T-helper 17 cell (primary cell): ENCODE data around the gene KLHL6. TPM values are rescaled to one million over a fixed set of nuclear protein-coding genes. Genes with fewer than 3 reads are reported as not detected.
"Not testable (repeated sequence)": the region's sequence is repeated elsewhere in the genome, so short reads cannot be mapped to it uniquely, and the experiment has no call there.

Experiments
- ATAC-seq: fragments of 150-1000 bp; cut with Tn5 transposase; 2 replicates; pipeline ENCODE4 v1.10.0; 2021; ENCODE audit warnings: mild to moderate bottlenecking, moderate library complexity
- DNase-seq, 3 donors: peaks; one replicate each; pipeline versions ENCODE4 v3.0.0 to v3.0.0-alpha.2; 2020 to 2021
- H3K9me3 ChIP-seq: one replicate; pipeline ENCODE4 v1.7.0; 2013; ENCODE audit warnings: low read length, mild to moderate bottlenecking; ENCODE audit not compliant: control insufficient read depth, poor library complexity, severe bottlenecking
- H3K27ac Mint-ChIP-seq: one replicate; pipeline ENCODE4 v1.8.0; 2022; ENCODE audit warnings: mild to moderate bottlenecking, moderate library complexity, mixed read lengths
- H3K27me3 Mint-ChIP-seq: one replicate; pipeline ENCODE4 v1.8.0; 2022; ENCODE audit warnings: mixed read lengths
- H3K36me3 Mint-ChIP-seq: one replicate; pipeline ENCODE4 v1.8.0; 2022; ENCODE audit warnings: low read depth, mixed read lengths
- H3K4me1 Mint-ChIP-seq: one replicate; pipeline ENCODE4 v1.8.0; 2022; ENCODE audit warnings: mild to moderate bottlenecking, mixed read lengths
- H3K4me3 Mint-ChIP-seq: one replicate; pipeline ENCODE4 v1.8.0; 2022; ENCODE audit warnings: mild to moderate bottlenecking, moderate library complexity, mixed read lengths
- total RNA-seq, 4 donors: library from RNA in 2 of 4; stranded (reverse) in 2 of 4; gene quantifications; one replicate each; pipeline ENCODE4 v1.2.3 and lab custom pipeline; 2022 to 2026

KLHL6 gene
- total RNA-seq, 2 donors from 2014 or later: 29.3 to 35.7 TPM

- Mint-ChIP-seq H3K27ac (peak overlapping the region; percentile 79), H3K36me3 (peaks cover 15% of the 10 kb centered on the region), H3K4me3 (no peak overlapping the region), H3K27me3 (no peaks in the 10 kb centered on the region), H3K4me1 (peaks cover 59% of the 10 kb centered on the region)
- H3K9me3 ChIP-seq: no peaks in the 10 kb centered on the region
- no peak for ATAC-seq
- no peak for DNase-seq
Observed at GRCh38 chr3:183536238-183536880, 19.1 kb downstream of the KLHL6 start.

- peaks cover 55% of the 10 kb centered on the region for H3K4me1 Mint-ChIP-seq
- H3K9me3 ChIP-seq: no peaks in the 10 kb centered on the region
- no peaks in the 10 kb centered on the region for H3K27me3 Mint-ChIP-seq
- peak overlapping the region; percentile 3 for H3K4me3 Mint-ChIP-seq
- H3K27ac Mint-ChIP-seq: peak overlapping the region; percentile 96
- ATAC-seq (no peak), DNase-seq (no peak)
- H3K36me3 Mint-ChIP-seq: peaks cover 15% of the 10 kb centered on the region
Observed at GRCh38 chr3:183534249-183534648, 21.3 kb downstream of the KLHL6 start.

DNA sequence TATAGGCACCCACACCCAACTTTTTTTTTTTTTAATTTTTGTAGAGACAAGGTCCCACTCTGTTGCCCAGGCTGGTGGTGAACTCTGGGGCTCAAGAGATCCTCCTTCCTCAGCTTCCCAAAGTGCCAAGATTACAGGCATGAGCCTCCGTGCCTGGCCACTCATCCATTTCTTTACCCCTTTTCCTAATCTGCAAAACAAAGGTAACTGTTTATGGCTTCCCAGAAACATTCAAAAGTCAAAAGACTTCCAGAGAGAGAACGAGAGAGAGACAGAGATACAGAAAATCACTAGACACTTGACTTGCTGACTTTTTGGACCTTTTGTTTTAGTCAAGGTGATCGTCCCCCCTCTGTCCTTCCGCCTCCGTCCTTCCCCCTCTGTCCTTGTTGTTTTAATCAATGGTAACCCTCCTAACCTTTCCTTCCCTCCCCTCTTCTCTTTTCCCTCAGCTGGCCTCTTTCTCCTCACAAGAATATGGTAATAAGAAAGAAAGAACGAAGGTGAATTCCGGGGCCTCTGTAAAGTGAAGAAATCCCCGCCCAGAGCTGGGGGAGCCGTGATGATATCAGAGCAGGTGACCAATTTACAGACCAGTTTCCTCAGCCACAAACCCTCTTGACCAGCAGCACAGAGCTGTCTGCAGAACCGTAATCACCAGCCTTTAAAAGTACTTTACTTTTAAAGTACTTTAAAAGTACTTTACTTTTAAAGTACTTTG is 21.9 kb downstream of the KLHL6 start:
- no peaks in the 10 kb centered on the region for H3K9me3 ChIP-seq
- DNase-seq (no peak), ATAC-seq (peak; percentile 74)
- Mint-ChIP-seq H3K4me1 (peaks cover 56% of the 10 kb centered on the region), H3K27ac (peak overlapping the region; percentile 96), H3K4me3 (peak overlapping the region; percentile 80), H3K27me3 (no peaks in the 10 kb centered on the region), H3K36me3 (peaks cover 15% of the 10 kb centered on the region)

DNA sequence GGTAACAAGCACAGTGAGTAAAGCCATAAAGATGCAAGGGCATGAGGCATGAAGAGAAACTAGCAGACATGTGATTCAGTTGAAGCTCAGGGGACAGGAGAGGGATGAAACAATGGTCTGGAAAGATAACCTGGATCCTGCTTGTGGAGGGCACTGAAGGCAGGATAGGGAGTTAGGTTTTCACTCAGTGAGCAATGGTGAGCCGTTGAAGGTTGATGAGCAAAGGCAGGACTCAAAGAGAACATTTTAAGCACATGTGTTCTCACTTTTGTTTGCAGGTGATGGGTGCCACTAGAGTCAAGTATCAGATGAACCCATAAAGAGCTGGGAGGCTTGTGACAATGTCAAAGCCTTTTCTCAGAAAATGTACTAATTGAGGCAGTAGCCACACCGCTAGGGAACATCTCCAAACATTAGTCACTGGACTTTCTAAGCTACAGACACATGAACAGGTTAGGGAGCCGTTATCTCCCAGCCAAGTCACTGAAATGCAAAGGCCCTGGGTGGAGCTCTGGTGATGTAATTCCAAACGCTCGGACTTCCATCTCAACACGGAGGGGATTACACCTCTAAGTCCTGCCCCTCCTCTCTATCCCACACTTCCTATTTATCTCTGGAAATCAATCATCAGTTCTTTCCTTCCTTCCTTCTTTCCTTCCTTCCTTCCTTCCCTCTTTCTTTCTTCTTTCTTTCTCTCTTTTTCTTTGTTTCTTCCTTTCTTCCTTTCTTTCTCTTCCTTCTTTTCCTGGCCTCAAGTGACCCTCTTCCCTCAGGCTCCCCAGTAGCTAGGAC is 22.7 kb downstream of the KLHL6 start:
- peak overlapping the region; percentile 96 for H3K27ac Mint-ChIP-seq
- H3K4me3 Mint-ChIP-seq: peak overlapping the region; percentile 80
- peaks cover 18% of the 10 kb centered on the region for H3K36me3 Mint-ChIP-seq
- peaks cover 55% of the 10 kb centered on the region for H3K4me1 Mint-ChIP-seq
- no peak for DNase-seq
- no peaks in the 10 kb centered on the region for H3K9me3 ChIP-seq
- H3K27me3 Mint-ChIP-seq: no peaks in the 10 kb centered on the region
- ATAC-seq: no peak

GRCh38 chr3:183529717-183530116 is 25.8 kb downstream of the KLHL6 start:
- Mint-ChIP-seq H3K27me3 (no peaks in the 10 kb centered on the region), H3K36me3 (peaks cover 16% of the 10 kb centered on the region), H3K4me1 (peaks cover 52% of the 10 kb centered on the region), H3K27ac (no peak overlapping the region), H3K4me3 (no peak overlapping the region)
- ATAC-seq (no peak), DNase-seq (no peak)
- H3K9me3 ChIP-seq: no peaks in the 10 kb centered on the region

DNA sequence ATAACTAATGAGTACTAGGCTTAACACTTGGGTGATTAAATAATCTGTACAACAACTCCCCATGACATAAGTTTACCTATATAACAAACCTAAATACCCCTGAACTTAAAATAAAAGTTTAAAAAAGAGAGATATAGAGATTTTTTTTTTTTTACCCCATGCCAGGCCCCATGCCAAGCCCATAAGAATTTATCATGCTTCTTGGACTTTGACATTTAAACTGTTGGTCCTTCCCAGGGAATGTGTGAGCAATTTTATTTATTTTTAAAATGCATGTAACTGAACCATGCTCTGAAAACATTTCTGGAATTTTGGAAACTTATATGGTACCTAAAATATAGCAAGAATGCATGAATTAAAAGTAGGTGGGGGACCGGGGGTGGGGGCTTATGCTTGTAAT is 26.3 kb downstream of the KLHL6 start:
- ATAC-seq (no peak), DNase-seq (no peak)
- Mint-ChIP-seq H3K27ac (no peak overlapping the region), H3K4me3 (no peak overlapping the region), H3K36me3 (peaks cover 16% of the 10 kb centered on the region), H3K4me1 (peaks cover 50% of the 10 kb centered on the region), H3K27me3 (no peaks in the 10 kb centered on the region)
- H3K9me3 ChIP-seq: no peaks in the 10 kb centered on the region

- peak overlapping the region; percentile 6 for H3K4me3 Mint-ChIP-seq
- not testable (repeated sequence) for ATAC-seq, H3K9me3 ChIP-seq, H3K27me3 Mint-ChIP-seq, DNase-seq
- H3K4me1 Mint-ChIP-seq: peaks cover 48% of the 10 kb centered on the region
- peaks cover 16% of the 10 kb centered on the region for H3K36me3 Mint-ChIP-seq
- H3K27ac Mint-ChIP-seq: peak overlapping the region; percentile 83
Observed at GRCh38 chr3:183528758-183529157, 26.7 kb downstream of the KLHL6 start.

DNA sequence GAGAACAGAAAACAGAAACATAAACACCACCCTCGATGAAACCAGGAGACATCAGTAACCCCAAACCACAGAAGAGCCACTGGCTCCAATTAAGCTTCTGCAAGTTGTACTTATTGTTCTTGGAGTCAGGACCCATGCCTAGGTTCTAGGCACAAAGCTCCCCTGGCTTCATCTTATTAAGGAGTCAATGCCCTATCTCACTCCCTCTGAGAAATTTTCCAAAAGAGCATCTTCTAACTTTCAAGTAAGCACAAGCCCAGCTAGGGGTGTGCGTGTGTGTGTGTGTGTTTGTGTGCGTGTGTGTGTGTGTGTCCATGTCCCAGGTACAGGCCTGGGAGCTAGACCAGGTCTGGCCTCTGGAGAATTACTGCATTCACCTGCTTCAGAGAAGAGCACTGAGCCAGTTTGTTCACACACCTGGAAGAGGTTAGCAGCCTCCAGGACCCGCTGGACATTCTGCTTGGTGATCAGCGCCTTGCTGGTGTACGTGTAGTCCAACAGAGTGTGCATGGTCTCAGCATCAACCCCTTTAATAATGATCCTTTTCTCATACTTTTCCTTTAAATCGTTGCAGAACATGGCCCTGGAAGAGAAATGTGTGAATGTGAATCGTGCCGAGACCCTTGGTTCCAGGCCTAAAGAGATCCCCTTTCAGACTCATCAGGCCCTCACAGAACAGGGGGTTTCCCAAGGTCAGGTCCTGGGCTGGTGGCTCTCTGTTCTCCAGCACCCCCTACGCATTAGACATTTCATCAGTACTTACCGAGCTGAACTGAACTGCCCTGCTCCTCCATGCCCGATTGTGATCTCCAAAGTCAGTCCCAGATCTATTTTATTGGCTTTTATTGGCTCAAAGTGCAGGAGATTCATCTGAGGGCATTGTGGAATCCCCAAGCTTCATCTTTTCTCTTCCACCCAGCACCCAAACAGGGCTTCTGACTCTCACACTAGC is 27.8 kb downstream of the KLHL6 start:
- peak; percentile 52 for ATAC-seq

DNA sequence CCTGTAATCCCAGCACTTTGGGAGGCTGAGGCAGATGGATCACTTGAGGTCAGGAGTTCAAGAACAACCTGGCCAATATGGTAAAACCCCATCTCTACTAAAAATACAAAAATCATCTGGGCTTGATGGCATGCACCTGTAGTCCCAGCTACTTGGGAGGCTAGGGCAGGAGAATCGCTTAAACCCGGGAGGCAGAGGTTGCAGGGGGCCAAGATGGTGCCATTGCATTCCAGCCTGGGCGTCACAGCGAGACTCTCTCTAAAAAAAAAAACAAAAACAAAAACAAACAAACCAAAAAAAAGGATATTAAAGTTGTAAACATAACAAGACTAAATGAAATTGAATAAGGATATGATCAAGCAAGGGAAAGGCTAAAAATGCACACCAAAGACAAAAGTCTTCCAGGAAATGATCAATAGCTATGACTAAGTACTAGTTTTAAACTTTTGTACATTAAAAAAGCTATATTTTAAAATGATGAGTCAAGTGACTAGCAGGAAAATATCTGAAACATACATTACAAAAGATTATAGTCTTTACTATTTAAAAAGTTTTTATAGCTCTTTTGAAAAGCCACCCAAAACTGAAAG is 28.6 kb downstream of the KLHL6 start:
- DNase-seq (no peak), ATAC-seq (no peak)
- Mint-ChIP-seq H3K4me3 (no peak overlapping the region), H3K27me3 (no peaks in the 10 kb centered on the region), H3K4me1 (peaks cover 33% of the 10 kb centered on the region), H3K36me3 (peaks cover 10% of the 10 kb centered on the region), H3K27ac (peak overlapping the region; percentile 83)
- no peaks in the 10 kb centered on the region for H3K9me3 ChIP-seq

More for the DNA sequence above, 27.8 kb downstream of the KLHL6 start:
- DNase-seq: no peak
- H3K4me3 Mint-ChIP-seq: no peak overlapping the region
- H3K36me3 Mint-ChIP-seq: peaks cover 13% of the 10 kb centered on the region
- H3K27ac Mint-ChIP-seq: peak overlapping the region; percentile 83
- no peaks in the 10 kb centered on the region for H3K27me3 Mint-ChIP-seq
- H3K9me3 ChIP-seq: no peaks in the 10 kb centered on the region
- peaks cover 39% of the 10 kb centered on the region for H3K4me1 Mint-ChIP-seq

DNA sequence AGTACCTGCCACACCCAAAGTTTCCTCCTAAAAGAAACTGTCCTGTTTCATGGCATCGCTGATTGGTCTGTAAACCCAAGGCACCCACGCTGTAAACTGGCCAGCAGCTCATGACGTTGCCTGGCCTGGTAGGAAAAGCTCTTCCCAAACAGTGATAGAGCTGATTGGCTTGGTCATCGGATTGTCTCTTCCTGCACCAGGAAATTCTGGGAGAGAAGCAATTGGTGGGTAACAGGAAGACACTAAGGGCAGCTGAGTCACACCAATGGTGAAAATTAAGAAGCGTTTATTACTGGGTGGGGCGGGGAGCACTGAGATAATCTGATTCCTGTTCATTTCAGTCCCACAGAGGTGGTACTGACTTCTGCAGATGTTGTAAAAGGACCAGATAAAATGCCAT is 31.0 kb downstream of the KLHL6 start:
- Mint-ChIP-seq H3K4me3 (no peak overlapping the region), H3K27me3 (no peaks in the 10 kb centered on the region), H3K27ac (peak overlapping the region; percentile 67), H3K4me1 (peaks cover 33% of the 10 kb centered on the region), H3K36me3 (peaks cover 4% of the 10 kb centered on the region)
- H3K9me3 ChIP-seq: no peaks in the 10 kb centered on the region
- no peak for ATAC-seq
- DNase-seq: no peak

DNA sequence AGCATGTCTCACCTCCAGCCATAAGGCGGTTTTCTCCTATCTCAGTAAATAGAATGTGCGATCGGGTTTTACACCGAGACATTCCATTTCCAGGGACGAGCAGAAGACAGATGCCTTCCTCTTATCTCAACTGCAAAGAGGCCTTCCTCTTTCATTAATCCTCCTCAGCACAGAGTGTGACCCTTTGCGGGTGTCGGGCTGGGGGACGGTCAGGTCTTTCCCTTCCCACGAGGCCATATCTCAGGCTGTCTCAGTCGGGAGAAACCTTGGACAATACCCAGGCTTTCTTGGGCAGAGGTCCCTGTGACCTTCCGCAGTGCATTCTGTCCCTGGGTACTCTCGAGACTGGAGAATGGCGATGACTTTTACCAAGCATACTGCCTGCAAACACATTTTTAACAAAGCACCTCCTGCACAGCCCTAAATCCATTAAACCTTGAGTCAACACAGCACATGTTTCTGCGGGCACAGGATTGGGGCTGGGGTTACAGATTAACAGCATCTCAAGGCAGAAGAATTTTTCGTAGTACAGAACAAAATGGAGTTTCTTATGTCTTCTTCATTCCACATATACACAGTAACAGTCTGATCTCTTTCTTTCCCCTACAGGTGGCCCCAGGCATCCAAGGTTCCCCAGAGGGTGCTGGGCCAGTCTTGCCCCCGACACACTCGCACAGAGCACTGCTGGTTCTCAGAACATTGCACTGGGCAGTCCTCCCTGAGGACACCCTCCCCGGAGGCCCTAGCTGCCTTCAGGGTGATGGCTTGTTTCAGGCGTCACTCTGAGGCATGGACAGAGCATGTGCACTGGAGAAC is 34.6 kb downstream of the KLHL6 start:
- not testable (repeated sequence) for ATAC-seq, H3K27me3 Mint-ChIP-seq, H3K36me3 Mint-ChIP-seq, DNase-seq, H3K9me3 ChIP-seq
- H3K4me1 Mint-ChIP-seq: peaks cover 45% of the 10 kb centered on the region
- peak overlapping the region; percentile 83 for H3K27ac Mint-ChIP-seq
- peak overlapping the region; percentile 55 for H3K4me3 Mint-ChIP-seq

DNA sequence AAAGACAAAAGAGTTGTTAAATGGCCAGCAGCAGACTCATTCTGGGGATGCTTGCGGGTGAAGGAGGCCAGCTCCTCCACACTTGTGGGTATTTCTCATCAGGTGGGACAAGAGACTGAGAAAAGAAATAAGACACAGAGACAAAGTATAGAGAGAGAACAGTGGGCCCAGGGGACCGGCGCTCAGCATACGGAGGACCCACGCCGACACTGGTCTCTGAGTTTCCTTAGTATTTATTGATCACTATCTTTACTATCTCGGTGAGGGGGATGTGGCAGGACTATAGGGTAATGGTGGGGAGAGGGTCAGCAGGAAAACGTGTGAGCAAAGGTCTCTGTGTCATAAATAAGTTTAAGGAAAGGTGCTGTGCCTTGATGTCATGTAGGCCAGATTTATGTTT is 35.2 kb downstream of the KLHL6 start:
- H3K36me3 Mint-ChIP-seq, H3K27me3 Mint-ChIP-seq, H3K4me3 Mint-ChIP-seq, H3K9me3 ChIP-seq, ATAC-seq, DNase-seq: not testable (repeated sequence)
- peak overlapping the region; percentile 83 for H3K27ac Mint-ChIP-seq
- peaks cover 47% of the 10 kb centered on the region for H3K4me1 Mint-ChIP-seq
